HepG2 (cell line): Measurements from ENCODE around the gene YY1. TPM values are rescaled to one million over a fixed set of nuclear protein-coding genes. Genes with fewer than 3 reads are reported as not detected.

Experiments
- JDP2 ChIP-seq: sonication (generic); formaldehyde crosslinking; IDR thresholded peaks from 2 replicates; pipeline ENCODE4 v1.8.1; 2022; ENCODE audit warnings: missing genetic modification reagents, borderline replicate concordance
- NR2F6 ChIP-seq, 2 experiments: IDR thresholded peaks; 2 replicates each; pipeline ENCODE4 v1.6.1; 2016; ENCODE audit warnings: antibody characterized with exemption in 1 of 2, mild to moderate bottlenecking in 1 of 2
- RERE ChIP-seq: IDR thresholded peaks from 2 replicates; pipeline ENCODE4 v1.6.1; 2016; ENCODE audit warnings: low read depth, missing genetic modification reagents, missing compliant biosample characterization
- TFAP4 ChIP-seq: sonication (generic); IDR thresholded peaks from 2 replicates; pipeline ENCODE4 v1.6.1; 2016; ENCODE audit warnings: low read depth, borderline replicate concordance
- U2AF2 ChIP-seq: fragments of 200-400 bp; formaldehyde crosslinking; IDR thresholded peaks from 2 replicates; pipeline ENCODE4 v1.6.1; 2017; ENCODE audit warnings: low read depth, mild to moderate bottlenecking, low read length
- ZBTB4 ChIP-seq: sonication (generic); formaldehyde crosslinking; IDR thresholded peaks from 2 replicates; pipeline ENCODE4 v1.4.0; 2020; ENCODE audit warnings: missing genetic modification reagents, mild to moderate bottlenecking, borderline replicate concordance
- ZBTB49 ChIP-seq: sonication (generic); formaldehyde crosslinking; IDR thresholded peaks from 2 replicates; pipeline ENCODE4 v1.4.0; 2020; ENCODE audit warnings: missing genetic modification reagents, borderline replicate concordance
- ZNF124 ChIP-seq: sonication (generic); formaldehyde crosslinking; IDR thresholded peaks from 2 replicates; pipeline ENCODE4 v1.4.0; 2020; ENCODE audit warnings: missing genetic modification reagents
- ZSCAN29 ChIP-seq: sonication (generic); formaldehyde crosslinking; conservative IDR thresholded peaks from 2 replicates; pipeline ENCODE4 v1.4.0; 2020; ENCODE audit warnings: mild to moderate bottlenecking, missing genetic modification reagents
- ZSCAN30 ChIP-seq: sonication (generic); formaldehyde crosslinking; IDR thresholded peaks from 2 replicates; pipeline ENCODE4 v1.5.0; 2020; ENCODE audit warnings: mild to moderate bottlenecking, missing genetic modification reagents
- ZSCAN9 ChIP-seq: IDR thresholded peaks from 2 replicates; pipeline ENCODE4 v1.6.1; 2016; ENCODE audit warnings: borderline replicate concordance
- polyA plus RNA-seq, 8 experiments: library from polyadenylated mRNA; depleted of rRNA in 3 of 8; stranded (reverse) in 7 of 8; unstranded in 1 of 8; fragments of >200 nt; fragmentation: Illumina TruSeq in 4 of 8; extraction: Trizol in 4 of 8; gene quantifications; 2 replicates each; pipeline versions ENCODE4 v1.2.1 to v1.2.3, GENCODE V29; 2011 to 2016; ENCODE audit warnings: low read depth in 4 of 8, missing spikeins in 1 of 8, mixed read lengths in 1 of 8; ENCODE audit not compliant: insufficient read depth in 1 of 8
- total RNA-seq, 5 experiments: library from RNA; depleted of rRNA; stranded (reverse); fragments of >200 nt; fragmentation: Illumina TruSeq; extraction: Trizol; gene quantifications; 2 replicates each; pipeline ENCODE4 v1.2.3, GENCODE V29; 2016; ENCODE audit warnings: low read depth in 1 of 5

YY1 gene
- total and polyA plus RNA-seq, 2 of the 13 experiments (the other 11 are each of a cell fraction or from before 2014, with no cell fraction given), result 29.4 to 68.1 TPM

- 0 out of 2 replicates have a peak, but pooled peaks have one; percentile 62 for TF ChIP-seq RERE (CRISPR knock-in tag)
- peak; percentile 85 for TF ChIP-seq ZNF124 (CRISPR knock-in tag)
- no peak for TF ChIP-seq ZSCAN30 (CRISPR knock-in tag)
- peak; percentile 87 for TF ChIP-seq NR2F6 (IDR thresholded peaks at IDR 0.05)
- peak; percentile 93 for TF ChIP-seq NR2F6 (CRISPR knock-in tag; IDR thresholded peaks at IDR 0.05)
- peak; percentile 64; the same call in 1 of the 2 replicates for TF ChIP-seq TFAP4
- TF ChIP-seq U2AF2, result no peak
- TF ChIP-seq ZSCAN9 (CRISPR knock-in tag), result peak; percentile 63; the same call in 1 of the 2 replicates
- TF ChIP-seq ZBTB49 (CRISPR knock-in tag), result no peak
- no peak for TF ChIP-seq ZSCAN29 (CRISPR knock-in tag)
- TF ChIP-seq ZBTB4 (CRISPR knock-in tag), result no peak
- no peak for TF ChIP-seq JDP2 (CRISPR knock-in tag)
Measured at GRCh38 chr14:100203962-100204834, 34.7 kb upstream of the YY1 start (continued).
